Ovary (tissue), 9 donors: ENCODE results near the gene EIF4EBP3. TPM values are rescaled to one million over a fixed set of nuclear protein-coding genes. Genes with fewer than 3 reads are reported as not detected.

Experiments
- DNase-seq, 5 donors: peaks; one replicate each; pipeline ENCODE4 v3.0.0-alpha.2; 2019 to 2020
- H3K27ac ChIP-seq, 2 donors: fragments of 200-600 bp; one replicate each; pipeline versions ENCODE4 v1.5.1 to v1.8.0; 2019 to 2022
- H3K27me3 ChIP-seq: fragments of 200-600 bp; one replicate; pipeline ENCODE4 v1.8.0; 2022
- H3K36me3 ChIP-seq: fragments of 200-600 bp; sonication (generic); one replicate; pipeline ENCODE4 v1.5.1; 2019
- H3K4me1 ChIP-seq: one replicate; pipeline ENCODE4 v1.8.1; 2013; ENCODE audit warnings: mild to moderate bottlenecking, moderate library complexity; ENCODE audit not compliant: insufficient read depth
- H3K4me3 ChIP-seq: fragments of 200-600 bp; sonication (generic); one replicate; pipeline ENCODE4 v1.5.1; 2017
- H3K9me3 ChIP-seq, 2 donors: fragments of 200-600 bp in 1 of 2; sonication (generic) in 1 of 2; one replicate each; pipeline versions ENCODE4 v1.5.1 to v1.8.1; 2013 to 2019; ENCODE audit warnings: mild to moderate bottlenecking in 1 of 2, moderate library complexity in 1 of 2
- EP300 ChIP-seq: sonication (generic); formaldehyde crosslinking; IDR thresholded peaks from one replicate; pipeline ENCODE4 v1.6.1; 2017; ENCODE audit warnings: antibody characterized with exemption
- POLR2A ChIP-seq: fragments of 450-650 bp; IDR thresholded peaks from one replicate; pipeline ENCODE4 v1.6.1; 2017; ENCODE audit warnings: antibody characterized with exemption, mild to moderate bottlenecking, moderate library complexity
- WGBS, 3 donors: extraction: QIAGEN DNeasy Blood & Tissue Kit in 1 of 3; methylation state at CpG; one replicate each; pipeline versions ENCODE4 v1.1.5 to v1.1.7; 2013 to 2017; 5-methylcytosine and 5-hydroxymethylcytosine counted together
- intact Hi-C, 4 donors: fragments of 100-400 bp; cut with DNase I; formaldehyde crosslinking; loops; one replicate each; pipeline versions ENCODE4 v1.11.0 to v1.15.1; 2022 to 2023
- polyA plus RNA-seq, 2 donors: library from polyadenylated mRNA; stranded (reverse); fragments of 200-250 nt in 1 of 2; fragments of 350-450 nt in 1 of 2; fragmentation: Illumina TruSeq in 1 of 2; extraction: RNeasy Lipid Tissue Mini Kit (QIAGEN cat#74804) in 1 of 2; gene quantifications; one replicate each; pipeline ENCODE4 v1.2.3, GENCODE V29; 2013 to 2014
- total RNA-seq, 7 donors: library from RNA; depleted of rRNA in 2 of 7; stranded (reverse); fragments of >200 nt in 2 of 7; fragmentation: NEBNext Ultra II Directional in 3 of 7; extraction: Animal tissue kit (Norgen Biotek cat#: 25700) in 3 of 7; gene quantifications; one replicate each; pipeline versions ENCODE4 v1.1.0 to v1.2.4, GENCODE V29; 2016 to 2023
- TF ChIP-seq, protein P1 (sequence below), 3 donors: fragments of 450-650 bp in 2 of 3; fragments of 200-600 bp in 1 of 3; IDR thresholded peaks; one replicate each; pipeline versions ENCODE4 v1.5.1 to v1.8.0; 2016 to 2022; ENCODE audit warnings: antibody characterized with exemption in 3 of 3, mild to moderate bottlenecking in 1 of 3
- donor health status: DM: no; HTN: no; CAD: no; lungs with moderate emphysema.
- donor health status: DM: no; HTN: no; CAD: no.
- donor health status: Bipolar disorder and iron deficiency.
- donor health status: DM: yes; HTN: yes; CAD: no.
- donor health status: DM: no; HTN: no; CAD: no.
- donor health status: DM: yes; HTN: yes; CAD: no.

EIF4EBP3 gene
- total and polyA plus RNA-seq, 9 donors: 8.6 to 30.2 (median 17.8) TPM

GRCh38 chr5:140563596-140563995, 16.1 kb downstream of the EIF4EBP3 start:
- H3K4me3 ChIP-seq: peak overlapping the region; percentile 79
- no peaks in the 10 kb centered on the region for H3K9me3 ChIP-seq
- peaks cover 9% of the 10 kb centered on the region for H3K4me1 ChIP-seq
- no peaks in the 10 kb centered on the region for H3K27me3 ChIP-seq
- H3K27ac ChIP-seq: peak overlapping the region; percentile 87 to 95
- 51 to 53% (median 52%) methylated on average over 8 of the region's 8 CpGs for WGBS, 3 donors
- peak in 2 of 5 donors; percentile 50 to 52 for DNase-seq
- H3K36me3 ChIP-seq: no peaks in the 10 kb centered on the region
- intact Hi-C loops: loop anchor here in 3 of 4 donors (5.0 to 10.0 kb wide), 2 partner anchors 71 to 74 kb away; partner anchors contain the start of genes TMCO6 (in 3 of the 3) and CD14 (in 1 of the 3)
- TF ChIP-seq POLR2A (no peak), EP300 (no peak)
- TF ChIP-seq, protein P1, sequence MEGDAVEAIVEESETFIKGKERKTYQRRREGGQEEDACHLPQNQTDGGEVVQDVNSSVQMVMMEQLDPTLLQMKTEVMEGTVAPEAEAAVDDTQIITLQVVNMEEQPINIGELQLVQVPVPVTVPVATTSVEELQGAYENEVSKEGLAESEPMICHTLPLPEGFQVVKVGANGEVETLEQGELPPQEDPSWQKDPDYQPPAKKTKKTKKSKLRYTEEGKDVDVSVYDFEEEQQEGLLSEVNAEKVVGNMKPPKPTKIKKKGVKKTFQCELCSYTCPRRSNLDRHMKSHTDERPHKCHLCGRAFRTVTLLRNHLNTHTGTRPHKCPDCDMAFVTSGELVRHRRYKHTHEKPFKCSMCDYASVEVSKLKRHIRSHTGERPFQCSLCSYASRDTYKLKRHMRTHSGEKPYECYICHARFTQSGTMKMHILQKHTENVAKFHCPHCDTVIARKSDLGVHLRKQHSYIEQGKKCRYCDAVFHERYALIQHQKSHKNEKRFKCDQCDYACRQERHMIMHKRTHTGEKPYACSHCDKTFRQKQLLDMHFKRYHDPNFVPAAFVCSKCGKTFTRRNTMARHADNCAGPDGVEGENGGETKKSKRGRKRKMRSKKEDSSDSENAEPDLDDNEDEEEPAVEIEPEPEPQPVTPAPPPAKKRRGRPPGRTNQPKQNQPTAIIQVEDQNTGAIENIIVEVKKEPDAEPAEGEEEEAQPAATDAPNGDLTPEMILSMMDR (IDR thresholded peaks at IDR 0.05): no peak

GRCh38 chr5:140564196-140565023, 16.9 kb downstream of the EIF4EBP3 start, which contains the start of the genes APBB3 and SLC35A4:
APBB3 (minus strand) TSS chr5:140564598; CDS start chr5:140564245, 353 bp downstream.
SLC35A4 (plus strand) TSS chr5:140564828; CDS start chr5:140567170, 2,342 bp downstream.
- Histone ChIP-seq H3K9me3 (no peaks in the 10 kb centered on the region), H3K27ac (peak within 1 kb of the TSS; percentile 87 to 95), H3K36me3 (no peaks in the 10 kb centered on the region), H3K27me3 (no peaks in the 10 kb centered on the region), H3K4me3 (peak within 1 kb of the TSS; percentile 79), H3K4me1 (peaks cover 9% of the 10 kb centered on the region)
- TF ChIP-seq, protein P1 (IDR thresholded peaks at IDR 0.05): peak in 1 of 3 donors; percentile 34
- peak; percentile 91 for TF ChIP-seq POLR2A
- peak; percentile 41 for TF ChIP-seq EP300
- 0 to 1% (median 1%) methylated on average over 71 to 74 of the region's 74 CpGs for WGBS, 3 donors
- intact Hi-C loops: loop anchor here in 3 of 4 donors (5.0 to 10.0 kb wide), 2 partner anchors 70 to 73 kb away; partner anchors contain the start of genes TMCO6 (in 3 of the 3) and CD14 (in 1 of the 3)
- peak; percentile 95 to 97 (median 97) for DNase-seq

DNA sequence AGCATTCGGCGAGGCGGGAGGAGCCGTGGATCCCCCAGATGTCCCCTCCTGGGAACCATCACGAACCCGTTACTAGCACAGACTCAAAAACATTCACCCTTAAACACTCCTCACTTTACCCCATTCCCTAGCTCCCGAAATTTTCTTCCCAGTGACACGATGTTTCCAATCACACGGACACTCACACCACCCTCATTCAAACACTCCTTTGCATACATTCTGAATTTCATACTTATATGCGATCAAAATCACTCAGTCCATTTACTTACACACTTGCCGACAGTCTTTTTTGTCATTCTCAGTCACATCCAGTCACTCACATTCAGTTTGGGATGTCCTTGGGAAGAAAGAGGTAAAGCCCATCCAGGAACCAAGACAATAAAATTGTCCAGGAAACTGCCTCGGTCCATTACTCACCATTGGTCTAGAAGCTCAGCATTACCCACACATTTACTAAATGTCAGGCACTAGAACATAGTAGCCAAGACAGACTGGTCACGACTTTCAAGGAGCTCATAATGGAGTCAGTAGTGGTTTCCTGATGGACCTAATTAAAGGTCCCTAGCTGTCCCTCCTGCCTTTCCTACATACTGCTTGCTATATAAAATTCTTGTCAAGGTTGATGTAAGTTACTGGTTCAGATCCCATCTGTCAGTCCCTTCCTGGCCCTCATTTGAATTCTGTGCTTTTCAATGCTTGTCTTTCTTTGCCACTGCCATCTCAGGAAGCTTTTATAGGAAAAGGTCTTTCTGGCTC, 17.7 kb downstream of the EIF4EBP3 start:
- Histone ChIP-seq H3K27me3 (no peaks in the 10 kb centered on the region), H3K4me1 (peaks cover 9% of the 10 kb centered on the region), H3K27ac (peak overlapping the region; percentile 87 to 95), H3K9me3 (no peaks in the 10 kb centered on the region), H3K4me3 (peak overlapping the region; percentile 79), H3K36me3 (no peaks in the 10 kb centered on the region)
- intact Hi-C loops: loop anchor here in 1 of 4 donors (10.0 kb wide), 1 partner anchor 70 kb away; the partner anchor contains the start of genes CD14 and TMCO6
- no peak for DNase-seq
- 4 to 6% (median 4%) methylated on average over 13 of the region's 13 CpGs for WGBS, 3 donors
- TF ChIP-seq POLR2A: no peak
- no peak for TF ChIP-seq EP300
- TF ChIP-seq, protein P1 (IDR thresholded peaks at IDR 0.05): no peak

- TF ChIP-seq POLR2A (no peak), EP300 (no peak)
- TF ChIP-seq, protein P1 (IDR thresholded peaks at IDR 0.05): no peak
- H3K36me3 ChIP-seq: no peaks in the 10 kb centered on the region
- H3K27ac ChIP-seq: no peak overlapping the region
- no peak for DNase-seq
- no peaks in the 10 kb centered on the region for H3K9me3 ChIP-seq
- peaks cover 9% of the 10 kb centered on the region for H3K4me1 ChIP-seq
- peak overlapping the region; percentile 79 for H3K4me3 ChIP-seq
- intact Hi-C loops: loop anchor here in 1 of 4 donors (10.0 kb wide), 1 partner anchor 69 kb away; the partner anchor contains the start of genes CD14 and TMCO6
- WGBS, 3 donors: 73 to 79% (median 74%) methylated on average over 4 of the region's 4 CpGs
- no peaks in the 10 kb centered on the region for H3K27me3 ChIP-seq
Observed at GRCh38 chr5:140565780-140566095, 18.3 kb downstream of the EIF4EBP3 start.
